DMS153 treated with DMSO at 0.1 percent for 48 hours (cell line): Measurements from ENCODE around the gene DDAH2.
A peak's percentile ranks its signal among the peaks of the same experiment; 100 is the strongest.

Experiments used
- DNase-seq: peaks from one replicate; lab custom pipeline; 2025; ENCODE audit not compliant: unreplicated experiment; lab: John Stamatoyannopoulos, UW

DDAH2 gene, protein sequence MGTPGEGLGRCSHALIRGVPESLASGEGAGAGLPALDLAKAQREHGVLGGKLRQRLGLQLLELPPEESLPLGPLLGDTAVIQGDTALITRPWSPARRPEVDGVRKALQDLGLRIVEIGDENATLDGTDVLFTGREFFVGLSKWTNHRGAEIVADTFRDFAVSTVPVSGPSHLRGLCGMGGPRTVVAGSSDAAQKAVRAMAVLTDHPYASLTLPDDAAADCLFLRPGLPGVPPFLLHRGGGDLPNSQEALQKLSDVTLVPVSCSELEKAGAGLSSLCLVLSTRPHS

DNA sequence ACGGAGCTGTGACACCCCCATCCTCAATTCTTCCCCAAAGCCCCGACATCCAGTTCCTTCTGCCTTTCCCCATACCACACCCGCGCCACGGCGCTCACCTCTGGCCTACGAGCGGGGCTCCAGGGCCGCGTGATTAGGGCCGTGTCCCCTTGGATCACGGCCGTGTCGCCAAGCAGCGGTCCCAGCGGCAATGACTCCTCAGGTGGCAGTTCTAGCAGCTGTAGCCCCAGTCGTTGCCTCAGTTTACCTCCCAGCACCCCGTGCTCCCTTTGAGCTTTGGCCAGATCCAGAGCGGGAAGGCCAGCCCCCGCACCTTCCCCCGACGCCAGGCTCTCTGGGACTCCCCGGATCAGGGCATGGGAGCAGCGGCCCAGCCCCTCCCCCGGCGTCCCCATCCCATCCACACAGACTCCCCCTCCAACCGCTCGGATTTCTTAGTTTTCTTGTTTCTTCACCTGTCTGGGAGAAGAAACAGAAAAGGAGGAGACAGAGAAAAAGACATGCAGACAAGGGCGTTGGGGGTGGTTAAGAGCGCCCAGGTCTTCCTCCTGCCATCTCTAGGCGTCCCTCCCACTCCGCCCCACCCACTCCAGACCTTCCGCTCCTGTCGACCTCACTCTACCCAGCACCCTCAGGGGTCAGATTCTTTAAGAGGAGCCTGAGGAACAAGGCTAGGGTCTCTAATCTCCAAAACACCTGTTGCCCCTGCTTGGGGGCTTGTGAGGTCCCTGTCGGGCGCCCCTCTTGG, at the start of gene DDAH2:
Gene DDAH2 (minus strand): TSS at position 533 of the 748 bp plus-strand sequence. CDS start 138 bp downstream, at position 395.
- DNase-seq, result no peak

DNA sequence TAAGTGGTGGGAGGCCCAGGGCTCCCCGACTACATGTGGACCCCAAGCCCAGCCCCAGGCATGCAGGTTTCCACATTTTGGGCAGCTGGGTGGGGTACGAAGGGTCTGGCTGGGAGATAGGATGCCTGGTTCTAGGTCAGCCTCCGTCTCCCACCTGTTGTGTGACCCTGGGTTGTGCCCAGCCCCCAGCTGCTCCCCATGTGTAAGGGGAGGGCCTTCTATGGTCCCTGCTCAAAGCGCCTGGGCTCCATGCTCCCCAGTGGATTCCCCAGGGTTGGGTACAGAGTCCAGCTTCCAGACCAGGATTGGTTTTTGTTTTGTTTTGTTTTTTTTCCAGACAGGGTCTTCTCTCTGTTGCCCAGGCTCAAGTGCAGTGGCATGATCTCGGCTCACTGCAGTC, 49.1 kb upstream of the DDAH2 start:
- DNase-seq, result no peak

DNA sequence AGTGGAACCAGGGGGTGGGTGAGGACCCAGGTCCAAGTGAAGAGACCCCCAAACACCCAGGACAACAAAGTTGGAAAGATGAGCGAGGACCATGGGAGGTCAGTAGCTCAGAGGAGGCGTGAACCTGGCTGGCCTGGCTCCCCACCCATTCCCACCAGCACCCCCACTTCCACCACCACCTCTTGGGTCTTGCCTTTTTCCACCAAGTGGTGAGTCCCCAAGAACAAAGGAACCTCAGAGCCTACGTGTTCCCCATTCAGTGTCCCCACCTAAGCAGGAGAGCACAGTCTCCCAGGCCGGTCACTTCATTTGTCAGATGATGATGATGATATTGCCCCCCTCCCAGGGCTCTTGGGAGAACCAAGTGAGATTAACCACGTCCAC, 48.6 kb upstream of the DDAH2 start:
- no peak for DNase-seq

DNA sequence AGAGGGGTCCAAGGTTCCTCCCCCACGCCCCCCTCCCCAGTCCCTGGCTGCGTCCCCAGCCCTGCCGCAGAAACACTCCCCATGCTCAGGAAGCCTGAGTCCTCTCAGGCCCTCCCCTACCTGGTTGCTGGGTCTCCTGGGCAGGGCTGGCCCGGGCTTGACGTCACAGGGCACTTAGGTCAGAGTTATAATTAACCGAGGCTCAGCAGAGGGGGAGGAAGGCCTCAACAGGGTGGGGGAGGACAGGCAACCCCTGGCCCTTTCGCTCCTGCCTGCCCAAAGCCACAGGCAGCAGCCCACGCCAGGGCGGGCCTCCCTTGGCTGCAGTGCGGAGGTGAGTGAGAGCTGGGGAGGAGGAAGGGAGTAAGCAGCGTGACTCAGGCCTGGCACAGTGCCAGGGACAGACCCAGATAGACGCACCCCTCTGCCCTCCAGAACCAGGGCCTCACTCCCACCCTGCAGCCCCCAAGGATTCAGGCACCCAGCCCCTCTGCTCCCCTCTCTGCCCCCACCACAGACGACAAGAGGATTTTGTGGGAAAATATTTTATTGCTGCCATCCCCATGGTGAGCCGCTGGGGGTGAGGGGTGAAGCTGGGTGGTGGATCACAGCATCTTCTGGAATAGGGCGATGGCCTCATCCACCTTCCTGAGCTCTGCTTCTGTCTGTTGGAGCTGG, 48.0 kb upstream of the DDAH2 start, which contains the start of gene VWA7:
Gene VWA7 (minus strand): TSS at position 340 of the 678 bp plus-strand sequence. CDS start 549 bp downstream, outside the sequence.
- DNase-seq, result peak; percentile 30

DNA sequence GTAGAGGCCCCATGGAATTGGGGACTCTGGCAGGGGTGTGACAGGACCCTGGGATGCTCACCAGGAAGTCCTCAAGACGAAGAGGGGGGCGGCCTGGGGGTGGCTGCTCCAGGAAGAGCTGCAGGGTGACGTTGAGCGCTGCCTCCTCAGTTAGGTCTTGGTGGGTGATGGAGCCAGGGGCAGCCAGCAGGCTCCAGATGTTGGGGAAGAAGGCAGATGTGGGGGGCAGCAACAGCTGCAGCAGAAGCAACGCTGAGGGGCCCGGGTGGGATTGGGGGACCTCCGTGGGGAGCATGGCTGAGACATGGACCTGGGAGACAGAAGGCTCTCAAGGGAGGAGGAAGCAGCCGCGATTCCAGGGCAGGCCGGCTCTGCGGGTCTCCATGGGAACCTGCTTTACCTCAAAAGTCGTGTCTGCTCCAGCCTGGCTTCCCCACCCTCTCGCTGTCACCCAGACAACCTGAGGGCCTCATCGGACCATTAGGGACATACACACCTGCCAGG, 47.4 kb upstream of the DDAH2 start:
- peak; percentile 37 for DNase-seq

DNA sequence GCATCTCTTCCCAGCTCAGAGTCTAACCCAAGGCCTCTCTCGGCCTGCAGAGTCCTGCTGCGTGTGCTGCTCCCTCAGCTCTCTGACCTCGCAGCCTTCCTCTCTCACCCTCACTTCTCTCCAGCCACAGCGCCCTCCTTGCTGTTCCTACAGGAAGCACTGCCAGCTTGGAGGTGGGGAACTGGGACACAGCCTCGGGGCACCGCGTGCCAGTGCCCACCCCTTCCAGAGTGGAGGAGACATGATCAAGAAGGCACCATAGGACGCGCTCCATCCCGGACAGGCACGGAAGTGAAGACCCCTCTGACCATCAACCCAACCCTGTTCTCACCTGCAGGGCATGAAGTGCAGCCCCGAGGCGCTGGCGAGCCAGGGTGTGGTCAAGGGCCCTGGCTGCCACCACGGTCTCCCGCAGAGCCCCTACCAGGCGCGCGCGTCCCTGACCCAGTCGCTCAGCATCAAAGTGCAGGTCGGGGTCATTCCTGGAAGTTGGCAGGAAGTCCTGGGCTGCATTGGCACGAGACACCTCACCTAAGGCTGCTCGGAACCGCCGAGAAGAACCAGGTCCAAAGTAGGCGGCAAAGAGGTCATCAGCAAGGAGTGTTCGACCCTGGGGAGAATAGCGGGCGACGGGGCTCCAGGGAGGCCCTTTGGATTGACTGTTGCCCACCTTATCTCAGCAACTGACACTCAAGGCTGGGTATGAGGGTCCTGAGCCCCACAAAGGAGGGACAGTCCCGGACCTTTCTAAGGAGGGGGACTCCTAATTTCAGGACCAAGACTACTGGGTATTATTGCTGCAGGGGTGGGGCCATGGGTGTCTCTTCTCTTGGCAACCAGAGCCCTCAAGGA, 46.8 kb upstream of the DDAH2 start:
- no peak for DNase-seq

DNA sequence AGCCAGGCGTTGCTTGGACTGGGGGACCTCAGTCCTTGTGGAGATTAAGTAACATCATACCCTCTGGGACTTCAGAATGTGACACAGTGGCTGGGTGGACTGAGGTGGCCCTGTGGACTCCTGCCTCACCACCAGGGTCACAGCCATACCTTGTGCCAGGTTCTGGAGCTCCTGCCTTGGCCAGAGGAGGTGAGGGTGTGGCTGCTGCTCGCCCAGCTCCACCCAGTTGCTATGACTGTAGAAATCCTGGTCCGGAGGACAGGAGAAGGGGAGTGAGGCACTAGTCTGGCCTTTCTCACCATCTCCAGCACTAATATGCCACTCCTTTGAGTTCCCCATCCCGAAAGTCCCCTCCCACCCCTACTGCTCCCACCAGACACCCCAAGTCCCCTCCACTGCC, 46.1 kb upstream of the DDAH2 start:
- no peak for DNase-seq

DNA sequence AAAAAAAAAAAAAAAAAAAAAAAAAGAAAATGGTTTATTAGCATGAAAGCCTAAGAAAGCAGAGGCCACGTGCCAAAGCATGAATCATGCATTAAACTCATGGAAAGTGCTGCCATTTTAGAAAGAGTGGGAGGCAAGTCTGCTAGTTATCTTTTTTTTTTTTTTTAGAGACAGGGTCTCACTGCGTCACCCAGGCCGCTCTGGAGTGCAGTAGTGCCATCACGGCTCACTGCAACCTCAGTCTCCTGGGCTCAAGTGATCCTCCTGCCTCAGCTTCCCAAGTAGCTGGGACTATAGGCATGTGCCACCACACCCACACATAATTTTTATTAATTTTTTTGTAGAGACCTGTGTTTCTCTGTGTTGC, 42.9 kb upstream of the DDAH2 start:
- DNase-seq, result no peak

DNA sequence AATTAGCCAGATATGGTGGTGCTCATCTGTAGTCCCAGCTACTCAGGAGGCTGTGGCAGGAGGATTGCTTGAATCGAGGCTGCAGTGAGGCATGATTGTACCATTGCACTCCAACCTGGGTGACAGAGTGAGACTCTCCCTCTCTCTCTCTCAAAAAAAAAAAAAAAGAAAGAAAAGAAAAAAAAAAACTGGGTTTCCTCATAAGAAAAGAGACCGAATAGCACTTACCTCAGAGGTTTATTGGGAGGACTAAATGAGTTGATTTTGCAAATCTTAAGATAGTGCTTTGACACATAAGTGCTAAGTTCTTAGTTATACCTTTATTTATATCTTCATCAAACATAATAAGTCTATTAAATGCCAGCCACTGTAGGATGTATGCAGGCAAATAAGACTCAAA, 41.8 kb upstream of the DDAH2 start:
- no peak for DNase-seq

DNA sequence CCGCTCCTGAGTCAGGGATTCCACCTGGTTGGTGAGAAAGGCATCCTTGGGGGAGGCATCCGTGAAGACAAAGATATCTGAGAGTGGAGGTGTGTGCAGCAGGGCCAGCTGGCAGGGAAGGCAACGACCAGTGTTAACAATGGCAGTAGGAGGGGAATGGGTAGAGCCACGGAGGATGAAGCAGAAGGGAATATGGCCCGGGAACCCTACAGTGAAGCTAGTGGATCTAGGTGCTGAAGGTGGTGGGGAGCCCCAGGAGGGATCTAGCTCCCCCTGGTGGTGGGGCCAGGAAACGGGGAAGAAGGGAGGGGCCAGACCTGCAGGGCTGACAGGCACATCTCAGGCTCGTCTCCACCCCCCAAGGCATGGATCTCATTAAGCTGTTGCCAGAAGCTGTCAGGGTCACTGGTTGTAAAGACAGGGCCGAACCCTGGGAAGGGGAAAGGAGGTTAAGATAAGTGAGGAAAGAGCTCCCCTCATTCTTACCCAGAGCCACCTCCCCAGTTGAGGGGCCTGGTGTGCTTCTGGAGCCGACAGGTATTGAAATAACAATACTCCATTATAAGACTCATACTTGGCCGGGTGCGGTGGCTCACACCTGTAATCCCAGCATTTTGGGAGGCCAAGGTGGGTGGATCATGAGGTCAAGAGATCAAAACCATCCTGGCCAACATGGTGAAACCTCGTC, 40.7 kb upstream of the DDAH2 start:
- DNase-seq, result peak; percentile 36

DNA sequence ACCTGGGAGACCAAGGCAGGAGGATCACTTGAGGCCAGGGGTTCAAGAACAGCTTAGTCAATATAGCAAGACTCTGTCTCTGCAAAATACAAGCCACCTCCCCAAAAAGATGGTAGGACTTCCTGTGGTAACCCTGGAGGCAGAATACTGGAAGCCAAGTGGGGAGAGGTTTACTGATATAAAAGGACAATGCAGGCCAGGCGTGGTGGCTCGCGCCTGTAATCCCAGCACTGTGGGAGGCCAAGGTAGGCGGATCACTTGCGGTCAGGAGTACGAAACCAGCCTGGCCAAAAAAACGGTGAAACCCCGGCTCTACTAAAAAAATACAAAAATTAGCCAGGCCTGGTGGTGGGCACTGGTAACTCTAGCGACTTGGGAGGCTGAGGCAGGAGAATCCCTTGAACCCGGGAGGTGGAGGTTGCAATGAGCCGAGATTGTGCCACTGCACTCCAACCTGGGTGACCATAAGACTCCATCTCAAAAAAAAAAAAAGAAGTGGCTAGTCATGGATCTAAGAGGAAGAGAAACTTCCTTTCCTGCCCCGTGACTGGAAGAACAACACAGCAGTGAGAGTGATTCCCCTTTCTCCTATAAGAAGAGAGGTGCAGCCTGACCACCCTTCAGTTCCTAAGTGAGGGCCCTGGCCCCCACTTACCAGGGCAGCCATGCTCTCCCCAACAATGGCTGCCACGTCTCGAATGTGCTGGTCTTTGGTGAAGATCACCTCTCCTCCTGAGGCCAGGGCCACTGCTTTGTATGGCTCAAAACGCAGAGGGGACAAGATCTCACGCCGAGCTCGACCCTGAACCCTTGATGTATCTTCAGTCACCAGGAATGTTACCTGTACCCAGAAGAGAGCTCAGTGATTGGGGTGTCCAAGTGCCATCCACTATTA, 39.5 kb upstream of the DDAH2 start:
- DNase-seq, result no peak

DNA sequence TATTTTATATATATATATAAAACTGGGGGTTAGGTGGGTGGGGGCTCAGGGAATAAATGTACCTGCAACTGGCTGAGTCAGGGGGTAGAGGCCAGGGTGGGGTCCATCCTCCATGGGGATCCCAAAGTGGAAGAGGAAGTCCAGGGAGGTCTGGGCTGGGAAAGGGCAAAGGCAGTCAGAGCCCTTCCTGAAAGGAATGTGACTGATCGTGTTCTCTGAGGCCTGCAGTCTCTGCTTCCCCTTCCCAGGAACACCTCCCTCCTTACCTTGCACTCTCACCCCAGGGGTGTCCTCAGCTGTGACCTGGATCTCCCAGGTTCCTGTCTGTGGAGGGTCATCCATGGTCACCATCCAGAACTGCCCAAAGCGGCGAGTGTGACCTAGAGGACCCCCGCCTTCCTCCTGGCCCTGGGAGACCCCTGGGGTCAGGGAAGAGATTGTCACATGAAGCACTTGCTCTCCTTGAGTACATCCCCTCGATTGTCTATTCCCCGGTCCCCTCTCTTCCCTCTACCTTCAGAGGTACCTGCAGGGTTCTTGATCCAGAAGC, 38.1 kb upstream of the DDAH2 start:
- no peak for DNase-seq

DNA sequence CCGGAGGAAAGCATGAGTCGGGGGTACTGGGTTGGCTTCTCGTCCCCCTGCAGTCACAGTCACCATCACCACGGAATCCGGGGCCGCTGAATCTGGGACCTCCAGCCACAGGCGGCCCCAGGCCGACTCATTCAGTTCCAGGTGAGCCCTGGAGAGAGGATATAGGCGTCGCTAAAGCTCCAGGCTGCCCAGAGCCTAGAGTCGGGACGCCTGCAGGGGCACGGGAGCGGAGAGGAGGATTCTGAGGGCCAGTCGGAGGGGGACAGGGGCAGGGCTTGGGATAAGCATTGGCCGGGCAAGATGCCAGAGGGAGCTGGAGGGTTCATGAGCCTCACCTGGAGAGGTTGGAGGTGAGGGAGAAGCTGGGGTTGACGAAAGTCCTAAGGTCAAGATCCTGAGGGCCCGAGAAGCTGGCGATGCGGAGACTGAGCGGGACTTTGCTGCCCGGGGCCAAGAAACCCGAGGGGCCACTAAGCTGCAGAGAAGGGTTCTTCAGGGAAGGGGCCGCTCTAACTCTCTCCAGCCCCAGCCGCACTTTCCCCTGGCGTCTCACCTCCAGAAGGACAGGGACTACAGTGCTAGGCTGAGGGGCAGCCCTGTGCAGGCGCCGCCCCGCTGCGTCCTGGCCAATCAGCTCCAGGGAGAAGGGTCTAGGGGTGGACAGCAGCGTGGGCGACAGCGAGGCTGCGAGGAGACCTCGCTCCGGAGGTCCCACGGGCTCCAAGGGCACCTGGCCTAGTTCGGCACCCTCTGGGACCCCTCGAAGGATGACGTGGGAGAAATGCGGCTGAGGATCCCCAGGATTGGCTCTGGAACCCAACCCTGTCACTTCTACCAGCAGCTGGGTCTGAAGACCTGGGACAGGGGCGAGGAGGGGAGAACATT, 37.1 kb upstream of the DDAH2 start:
- DNase-seq, result no peak

DNA sequence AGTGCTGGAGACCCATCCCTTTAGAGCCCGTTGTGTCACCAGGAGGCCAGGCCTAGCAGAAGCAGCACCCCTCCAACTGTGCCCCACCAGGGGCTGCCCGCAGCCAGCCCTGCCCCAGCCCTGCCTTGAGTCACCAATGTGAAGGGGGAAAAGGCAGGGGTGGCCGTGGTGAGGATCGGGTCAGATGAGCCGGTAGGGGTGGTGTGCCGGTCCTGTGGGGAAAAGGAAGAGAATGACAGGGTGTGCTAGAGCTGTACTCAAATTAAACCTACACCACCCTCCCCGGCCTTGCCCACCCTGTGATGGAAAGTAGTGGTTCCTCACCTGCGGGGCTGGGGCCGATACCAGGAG, 36.4 kb upstream of the DDAH2 start:
- no peak for DNase-seq

DNA sequence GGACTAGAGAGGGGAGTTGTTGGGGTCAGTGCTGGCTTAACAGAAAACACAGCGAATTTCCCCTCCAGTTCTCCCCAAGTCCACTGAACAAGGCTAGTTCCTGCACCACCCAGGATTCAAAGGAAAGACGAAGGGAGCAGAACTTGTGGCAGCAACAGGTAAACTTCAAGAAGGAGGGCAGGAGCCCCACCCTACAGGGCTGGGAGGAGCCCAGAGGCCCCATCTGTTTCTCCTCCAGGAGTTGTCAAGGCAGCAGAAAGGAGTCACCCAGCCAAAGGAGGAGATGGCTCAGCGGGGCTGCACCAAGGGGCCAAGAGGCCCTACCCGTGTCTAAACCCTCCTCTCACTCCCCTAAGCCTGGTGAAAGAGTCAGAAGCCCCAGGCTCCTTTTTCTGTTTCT, 35.1 kb upstream of the DDAH2 start:
- DNase-seq, result no peak

DNA sequence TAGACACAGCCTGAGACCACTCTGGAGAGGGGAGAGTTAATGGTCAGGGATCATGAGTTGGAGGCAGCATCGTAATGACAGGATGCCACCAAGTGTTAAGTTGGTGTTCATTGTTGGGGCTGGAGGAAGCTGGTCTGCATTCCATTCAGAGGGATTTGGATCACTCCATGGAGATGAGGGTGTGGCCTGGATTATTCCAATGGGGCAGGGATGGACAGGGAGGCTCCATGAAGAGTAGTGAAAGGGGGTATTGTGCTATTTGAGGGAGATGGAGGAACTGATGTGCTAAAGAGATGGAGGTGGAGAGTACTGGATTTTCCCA, 34.5 kb upstream of the DDAH2 start:
- DNase-seq, result no peak

DNA sequence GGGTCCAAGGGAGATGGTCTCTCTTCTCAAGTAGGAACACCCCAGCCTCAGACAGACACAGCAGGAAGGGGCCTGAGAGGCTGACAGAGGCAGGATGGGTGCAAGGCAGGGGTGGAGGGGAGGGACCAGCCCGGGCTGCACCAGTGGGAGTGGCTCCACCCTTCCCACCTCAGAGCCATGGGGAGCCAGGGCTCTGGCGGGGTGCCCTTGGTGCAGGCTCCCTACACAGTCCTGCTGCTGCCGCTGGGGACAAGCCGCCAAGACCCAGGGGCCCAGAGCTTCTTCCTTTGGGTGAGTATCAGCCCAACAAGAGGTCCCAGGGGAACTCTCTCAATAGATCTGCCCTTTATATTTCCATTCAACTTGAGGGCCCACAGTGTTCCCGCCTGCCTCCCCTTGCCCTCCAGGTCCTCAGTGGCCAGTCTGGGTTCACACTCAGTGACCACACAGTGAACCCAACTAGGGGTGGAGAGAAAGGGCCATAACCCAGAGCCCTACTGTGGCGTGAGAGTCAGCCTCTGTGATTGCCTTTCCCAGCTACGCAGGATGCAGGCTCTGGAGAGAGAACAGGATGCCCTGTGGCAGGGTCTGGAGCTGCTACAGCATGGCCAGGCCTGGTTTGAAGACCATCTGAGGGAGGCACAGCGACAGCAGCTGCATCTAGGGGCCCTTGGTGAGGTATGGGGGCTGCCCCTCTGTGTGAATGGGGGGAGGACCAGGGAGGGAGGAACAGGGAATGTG, 33.9 kb upstream of the DDAH2 start:
- no peak for DNase-seq

DNA sequence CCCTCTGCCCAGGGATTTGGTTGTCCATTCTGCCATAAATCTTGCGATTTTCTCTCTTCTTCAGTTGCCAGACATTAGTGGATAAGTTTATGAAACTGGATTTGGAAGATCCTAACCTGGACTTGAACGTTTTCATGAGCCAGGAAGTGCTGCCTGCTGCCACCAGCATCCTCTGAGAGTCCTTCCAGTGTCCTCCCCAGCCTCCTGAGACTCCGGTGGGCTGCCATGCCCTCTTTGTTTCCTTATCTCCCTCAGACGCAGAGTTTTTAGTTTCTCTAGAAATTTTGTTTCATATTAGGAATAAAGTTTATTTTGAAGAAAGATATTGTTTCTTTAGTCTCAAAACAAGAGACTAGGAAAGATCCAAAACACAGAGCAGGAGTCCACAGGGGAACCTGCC, 33.3 kb upstream of the DDAH2 start, which contains the start of gene SAPCD1:
Gene SAPCD1 (plus strand): TSS at position 301 of the 400 bp plus-strand sequence. CDS start 399 bp downstream, outside the sequence.
- DNase-seq, result no peak
